ENCODE results near the gene NBEAL1. TPM values are rescaled to one million over a fixed set of nuclear protein-coding genes. Genes with fewer than 3 reads are reported as not detected.
A peak's percentile ranks its signal among the peaks of the same experiment; 100 is the strongest.

The NBEAL1 gene
- total RNA-seq, 2 donors from 2014 or later, result 29.6 to 31.6 TPM

GRCh38 chr2:203016716-203017115 is 2.0 kb downstream of the NBEAL1 start:
- Histone ChIP-seq H3K27me3 (no peaks in the 10 kb centered on the region), H3K36me3 (replicated peaks in 1 of 2; ENCODE audit: insufficient read depth in 1 of 2, low read depth in 2 of 2) (no peaks in the 10 kb centered on the region), H3K4me3 (no peak overlapping the region), H3K4me1 (peaks cover 42% of the 10 kb centered on the region), H3K27ac (peak overlapping the region in 3 of 4 donors; percentile 11 to 94 (median 50)), H3K9me3 (no peaks in the 10 kb centered on the region)
- whole genome bisulfite sequencing, 2 donors, result 36 to 42% methylated on average over 3 of the region's 3 CpGs
- DNase-seq, result no peak
- TF ChIP-seq CTCF (IDR thresholded peaks at IDR 0.05), result no peak
- TF ChIP-seq POLR2A (IDR thresholded peaks at IDR 0.05), result no peak
- intact Hi-C loops (cut with DNase I), result no loop called here
- no peak for ATAC-seq

GRCh38 chr2:203018181-203018580 is 3.5 kb downstream of the NBEAL1 start:
- 0 to 14% methylated on average over 1 of the region's 1 CpG for WGBS, 2 donors
- Histone ChIP-seq H3K36me3 (replicated peaks in 1 of 2; ENCODE audit: insufficient read depth in 1 of 2, low read depth in 2 of 2) (no peaks in the 10 kb centered on the region), H3K4me1 (peaks cover 42% of the 10 kb centered on the region), H3K27ac (peak overlapping the region in 2 of 4 donors; percentile 8 to 37), H3K9me3 (no peaks in the 10 kb centered on the region), H3K4me3 (no peak overlapping the region), H3K27me3 (no peaks in the 10 kb centered on the region)
- ATAC-seq, result no peak
- TF ChIP-seq CTCF (IDR thresholded peaks at IDR 0.05) (no peak), POLR2A (IDR thresholded peaks at IDR 0.05) (no peak)
- DNase-seq, result no peak
- intact Hi-C loops (cut with DNase I), result no loop called here

GRCh38 chr2:203019142-203019541 is 4.5 kb downstream of the NBEAL1 start:
- intact Hi-C loops (cut with DNase I), result no loop called here
- no peak for DNase-seq
- no peaks in the 10 kb centered on the region for H3K36me3 ChIP-seq (replicated peaks in 1 of 2; ENCODE audit: insufficient read depth in 1 of 2, low read depth in 2 of 2)
- 55 to 74% methylated on average over 2 of the region's 2 CpGs for WGBS, 2 donors
- peaks cover 42% of the 10 kb centered on the region for H3K4me1 ChIP-seq
- no peaks in the 10 kb centered on the region for H3K27me3 ChIP-seq
- TF ChIP-seq CTCF (IDR thresholded peaks at IDR 0.05), result peak in 2 of 7 experiments; percentile 7 to 23
- no peak for TF ChIP-seq POLR2A (IDR thresholded peaks at IDR 0.05)
- H3K27ac ChIP-seq, result no peak overlapping the region
- H3K9me3 ChIP-seq, result no peaks in the 10 kb centered on the region
- ATAC-seq, result no peak
- H3K4me3 ChIP-seq, result no peak overlapping the region

- TF ChIP-seq CTCF (IDR thresholded peaks at IDR 0.05) (no peak), POLR2A (IDR thresholded peaks at IDR 0.05) (no peak)
- WGBS, 2 donors, result 66% methylated on average over 4 of the region's 4 CpGs
- H3K4me3 ChIP-seq, result no peak overlapping the region
- DNase-seq (no peak), ATAC-seq (peak; percentile 6)
- no peak overlapping the region for H3K27ac ChIP-seq
- intact Hi-C loops (cut with DNase I), result no loop called here
- H3K27me3 ChIP-seq, result no peaks in the 10 kb centered on the region
- no peaks in the 10 kb centered on the region for H3K9me3 ChIP-seq
- H3K4me1 ChIP-seq, result peaks cover 27% of the 10 kb centered on the region
- H3K36me3 ChIP-seq (replicated peaks in 1 of 2; ENCODE audit: insufficient read depth in 1 of 2, low read depth in 2 of 2), result no peaks in the 10 kb centered on the region
These were observed 7.3 kb downstream of the NBEAL1 start for GRCh38 chr2:203021991-203022390.

- no peak for DNase-seq
- H3K9me3 ChIP-seq, result no peaks in the 10 kb centered on the region
- H3K4me1 ChIP-seq, result peaks cover 24% of the 10 kb centered on the region
- H3K27ac ChIP-seq, result peak overlapping the region in 1 of 4 donors; percentile 11
- TF ChIP-seq POLR2A (IDR thresholded peaks at IDR 0.05) (no peak), CTCF (IDR thresholded peaks at IDR 0.05) (no peak)
- intact Hi-C loops (cut with DNase I), result no loop called here
- WGBS, 2 donors, result 57 to 68% methylated on average over 1 of the region's 1 CpG
- no peaks in the 10 kb centered on the region for H3K27me3 ChIP-seq
- no peak for ATAC-seq
- H3K36me3 ChIP-seq (replicated peaks in 1 of 2; ENCODE audit: insufficient read depth in 1 of 2, low read depth in 2 of 2), result no peaks in the 10 kb centered on the region
- no peak overlapping the region for H3K4me3 ChIP-seq
These were observed 8.1 kb downstream of the NBEAL1 start for GRCh38 chr2:203022751-203023150.
